Calu3 (cell line): ENCODE measurements around the gene ART1. TPM values are rescaled to one million over a fixed set of nuclear protein-coding genes. Genes with fewer than 3 reads are reported as not detected.

Experiments used
- BruUV-seq: library from RNA; stranded (reverse); fragments of 400-500 nt; replicated peaks from 2 replicates; lab custom pipeline; 2021; lab: Mats Ljungman, UMichigan
- CTCF ChIA-PET: fragments of 300-600 bp; sonication (Branson Sonifier 250); formaldehyde crosslinking; loops from one replicate; lab custom pipeline; 2022; ENCODE audit warnings: antibody characterized with exemption; lab: Charles Lee
- DNase-seq: peaks from one replicate; pipeline ENCODE4 v3.0.0; 2022
- H3K27ac Mint-ChIP-seq: one replicate; pipeline ENCODE4 v1.8.0; 2022; ENCODE audit warnings: mixed read lengths; ENCODE audit not compliant: unreplicated experiment
- H3K27me3 Mint-ChIP-seq: one replicate; pipeline ENCODE4 v1.8.0; 2022; ENCODE audit warnings: mixed read lengths; ENCODE audit not compliant: unreplicated experiment
- H3K36me3 Mint-ChIP-seq: one replicate; pipeline ENCODE4 v1.8.0; 2022; ENCODE audit warnings: mild to moderate bottlenecking, moderate library complexity, mixed read lengths; ENCODE audit not compliant: insufficient read depth, unreplicated experiment
- H3K4me1 Mint-ChIP-seq: one replicate; pipeline ENCODE4 v1.8.0; 2022; ENCODE audit warnings: mild to moderate bottlenecking, low read depth, mixed read lengths; ENCODE audit not compliant: unreplicated experiment
- H3K4me3 Mint-ChIP-seq: one replicate; pipeline ENCODE4 v1.8.0; 2022; ENCODE audit warnings: mild to moderate bottlenecking, low read depth, moderate library complexity, mixed read lengths; ENCODE audit not compliant: unreplicated experiment
- H3K9me3 Mint-ChIP-seq: one replicate; pipeline ENCODE4 v1.8.0; 2022; ENCODE audit warnings: low read depth, mixed read lengths; ENCODE audit not compliant: unreplicated experiment
- intact Hi-C: fragments of 100-400 bp; cut with micrococcal nuclease; formaldehyde crosslinking; loops from one replicate; pipeline ENCODE4 v1.10.0; 2022; ENCODE audit not compliant: unreplicated experiment
- total RNA-seq: library from RNA; stranded (reverse); gene quantifications from 2 replicates; pipeline ENCODE4 v1.2.3, GENCODE V29; 2022
- TF ChIP-seq, protein P1 (sequence below): fragments of 200-600 bp; IDR thresholded peaks from one replicate; pipeline ENCODE4 v1.8.0; 2022; ENCODE audit warnings: antibody characterized with exemption; ENCODE audit not compliant: unreplicated experiment

Gene ART1
- total RNA-seq, 1 experiment from 2014 or later: not detected

- CTCF ChIA-PET: no interaction called here
- H3K9me3 Mint-ChIP-seq: peaks cover 6% of the 10 kb centered on the region
- H3K4me3 Mint-ChIP-seq: no peak overlapping the region
- no peak overlapping the region for H3K27ac Mint-ChIP-seq
- intact Hi-C loops: no loop called here
- TF ChIP-seq, protein P1, sequence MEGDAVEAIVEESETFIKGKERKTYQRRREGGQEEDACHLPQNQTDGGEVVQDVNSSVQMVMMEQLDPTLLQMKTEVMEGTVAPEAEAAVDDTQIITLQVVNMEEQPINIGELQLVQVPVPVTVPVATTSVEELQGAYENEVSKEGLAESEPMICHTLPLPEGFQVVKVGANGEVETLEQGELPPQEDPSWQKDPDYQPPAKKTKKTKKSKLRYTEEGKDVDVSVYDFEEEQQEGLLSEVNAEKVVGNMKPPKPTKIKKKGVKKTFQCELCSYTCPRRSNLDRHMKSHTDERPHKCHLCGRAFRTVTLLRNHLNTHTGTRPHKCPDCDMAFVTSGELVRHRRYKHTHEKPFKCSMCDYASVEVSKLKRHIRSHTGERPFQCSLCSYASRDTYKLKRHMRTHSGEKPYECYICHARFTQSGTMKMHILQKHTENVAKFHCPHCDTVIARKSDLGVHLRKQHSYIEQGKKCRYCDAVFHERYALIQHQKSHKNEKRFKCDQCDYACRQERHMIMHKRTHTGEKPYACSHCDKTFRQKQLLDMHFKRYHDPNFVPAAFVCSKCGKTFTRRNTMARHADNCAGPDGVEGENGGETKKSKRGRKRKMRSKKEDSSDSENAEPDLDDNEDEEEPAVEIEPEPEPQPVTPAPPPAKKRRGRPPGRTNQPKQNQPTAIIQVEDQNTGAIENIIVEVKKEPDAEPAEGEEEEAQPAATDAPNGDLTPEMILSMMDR: no peak
- no peaks in the 10 kb centered on the region for H3K36me3 Mint-ChIP-seq
- peaks cover 16% of the 10 kb centered on the region for H3K27me3 Mint-ChIP-seq
- no peak for DNase-seq
- BruUV-seq: no TSS peak
- H3K4me1 Mint-ChIP-seq: no peaks in the 10 kb centered on the region
Measured at GRCh38 chr11:3658252-3658651, 13.3 kb downstream of the ART1 start.

- Mint-ChIP-seq H3K36me3 (peaks cover 4% of the 10 kb centered on the region), H3K4me3 (no peak overlapping the region), H3K4me1 (no peaks in the 10 kb centered on the region), H3K27me3 (peaks cover 16% of the 10 kb centered on the region), H3K9me3 (peaks cover 6% of the 10 kb centered on the region), H3K27ac (no peak overlapping the region)
- CTCF ChIA-PET: no interaction called here
- TF ChIP-seq, protein P1: no peak
- intact Hi-C loops: no loop called here
- BruUV-seq: no TSS peak
- DNase-seq: no peak
Measured at GRCh38 chr11:3659595-3660515, 14.9 kb downstream of the ART1 start.

GRCh38 chr11:3660960-3661359 is 16.0 kb downstream of the ART1 start:
- Mint-ChIP-seq H3K4me1 (no peaks in the 10 kb centered on the region), H3K9me3 (peaks cover 6% of the 10 kb centered on the region), H3K36me3 (peaks cover 11% of the 10 kb centered on the region), H3K27ac (no peak overlapping the region), H3K4me3 (no peak overlapping the region), H3K27me3 (peaks cover 16% of the 10 kb centered on the region)
- CTCF ChIA-PET: no interaction called here
- intact Hi-C loops: no loop called here
- TF ChIP-seq, protein P1: no peak
- DNase-seq: no peak
- no TSS peak for BruUV-seq

DNA sequence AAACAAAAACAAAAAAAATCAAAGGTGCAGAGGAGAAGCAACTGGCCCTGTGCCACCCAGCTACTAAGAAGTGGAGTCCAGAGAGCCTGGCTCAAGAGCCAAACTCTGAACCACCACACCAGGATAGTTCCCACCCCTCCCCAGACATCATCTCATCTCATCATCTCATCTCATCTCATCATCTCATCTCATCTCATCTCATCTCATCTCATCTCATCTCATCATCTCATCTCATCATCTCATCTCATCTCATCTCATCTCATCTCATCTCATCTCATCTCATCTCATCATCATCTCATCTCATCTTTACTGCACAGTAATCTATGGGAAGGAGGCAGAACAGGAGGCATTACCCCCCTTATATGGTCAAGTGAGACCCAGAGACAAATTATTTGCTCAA is 17.9 kb downstream of the ART1 start:
- CTCF ChIA-PET: no interaction called here
- Mint-ChIP-seq H3K9me3 (peaks cover 6% of the 10 kb centered on the region), H3K27ac (no peak overlapping the region), H3K36me3 (peaks cover 17% of the 10 kb centered on the region), H3K4me1 (no peaks in the 10 kb centered on the region), H3K4me3 (no peak overlapping the region), H3K27me3 (peaks cover 16% of the 10 kb centered on the region)
- no peak for DNase-seq
- TF ChIP-seq, protein P1: no peak
- no TSS peak for BruUV-seq
- intact Hi-C loops: no loop called here
